GM13977 (cell line): ENCODE measurements around the gene IL1B.

Experiments used
- DNase-seq: peaks from one replicate; pipeline ENCODE4 v3.0.0; 2012; ENCODE audit warnings: low spot score
- in situ Hi-C: fragments of 300-500 bp; cut with MboI; formaldehyde crosslinking; loops from one replicate; pipeline ENCODE4 v1.12.0; 2022; ENCODE audit warnings: low sequenced_read_pairs, low pct_unique_long_range_greater_than_20kb, mixed read lengths, inconsistent platforms; ENCODE audit not compliant: unreplicated experiment
- TF ChIP-seq, protein P1 (sequence below): IDR thresholded peaks from 2 replicates; pipeline ENCODE4 v1.5.1; 2012; ENCODE audit warnings: mild to moderate bottlenecking, control low read depth; ENCODE audit not compliant: insufficient read depth; ENCODE audit errors: extremely low read depth, missing control alignments

IL1B gene

DNA sequence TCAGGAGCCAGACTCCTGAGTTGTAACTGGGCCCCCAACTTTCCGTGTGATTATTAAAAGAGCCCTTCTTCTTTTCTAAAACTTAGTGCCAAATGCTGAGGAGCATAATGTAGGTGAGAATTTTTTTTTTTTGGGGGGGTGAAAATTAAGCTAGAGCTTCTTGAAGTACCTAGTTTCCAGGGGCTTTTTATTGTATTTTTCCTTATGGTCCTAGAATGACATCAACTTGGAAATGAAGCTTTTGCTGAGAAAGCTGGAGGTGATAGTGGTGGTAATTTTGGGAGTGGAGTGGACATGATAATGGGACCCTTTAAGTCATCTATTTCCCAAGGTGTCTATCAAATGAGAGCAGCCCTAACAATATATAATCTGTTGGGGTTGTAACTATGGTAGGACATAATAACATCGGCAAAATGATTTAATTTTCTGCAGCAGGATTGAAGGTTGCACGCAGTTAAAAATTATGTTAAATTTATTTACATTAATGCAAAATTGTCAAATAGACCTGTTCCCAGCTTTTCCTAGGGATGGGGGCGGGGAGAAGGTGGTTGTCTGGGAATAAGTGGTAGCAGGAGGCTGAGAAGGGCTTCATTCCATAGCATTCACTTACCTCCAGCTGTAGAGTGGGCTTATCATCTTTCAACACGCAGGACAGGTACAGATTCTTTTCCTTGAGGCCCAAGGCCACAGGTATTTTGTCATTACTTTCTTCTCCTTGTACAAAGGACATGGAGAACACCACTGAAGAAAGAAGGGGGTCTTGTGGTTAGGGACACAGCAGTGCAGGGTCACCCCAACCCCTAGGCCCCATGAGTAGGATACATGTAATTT lies 5.7 kb downstream of the IL1B start:
- TF ChIP-seq, protein P1, sequence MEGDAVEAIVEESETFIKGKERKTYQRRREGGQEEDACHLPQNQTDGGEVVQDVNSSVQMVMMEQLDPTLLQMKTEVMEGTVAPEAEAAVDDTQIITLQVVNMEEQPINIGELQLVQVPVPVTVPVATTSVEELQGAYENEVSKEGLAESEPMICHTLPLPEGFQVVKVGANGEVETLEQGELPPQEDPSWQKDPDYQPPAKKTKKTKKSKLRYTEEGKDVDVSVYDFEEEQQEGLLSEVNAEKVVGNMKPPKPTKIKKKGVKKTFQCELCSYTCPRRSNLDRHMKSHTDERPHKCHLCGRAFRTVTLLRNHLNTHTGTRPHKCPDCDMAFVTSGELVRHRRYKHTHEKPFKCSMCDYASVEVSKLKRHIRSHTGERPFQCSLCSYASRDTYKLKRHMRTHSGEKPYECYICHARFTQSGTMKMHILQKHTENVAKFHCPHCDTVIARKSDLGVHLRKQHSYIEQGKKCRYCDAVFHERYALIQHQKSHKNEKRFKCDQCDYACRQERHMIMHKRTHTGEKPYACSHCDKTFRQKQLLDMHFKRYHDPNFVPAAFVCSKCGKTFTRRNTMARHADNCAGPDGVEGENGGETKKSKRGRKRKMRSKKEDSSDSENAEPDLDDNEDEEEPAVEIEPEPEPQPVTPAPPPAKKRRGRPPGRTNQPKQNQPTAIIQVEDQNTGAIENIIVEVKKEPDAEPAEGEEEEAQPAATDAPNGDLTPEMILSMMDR, result no peak
- in situ Hi-C loops, result no loop called here
- DNase-seq, result no peak

DNA sequence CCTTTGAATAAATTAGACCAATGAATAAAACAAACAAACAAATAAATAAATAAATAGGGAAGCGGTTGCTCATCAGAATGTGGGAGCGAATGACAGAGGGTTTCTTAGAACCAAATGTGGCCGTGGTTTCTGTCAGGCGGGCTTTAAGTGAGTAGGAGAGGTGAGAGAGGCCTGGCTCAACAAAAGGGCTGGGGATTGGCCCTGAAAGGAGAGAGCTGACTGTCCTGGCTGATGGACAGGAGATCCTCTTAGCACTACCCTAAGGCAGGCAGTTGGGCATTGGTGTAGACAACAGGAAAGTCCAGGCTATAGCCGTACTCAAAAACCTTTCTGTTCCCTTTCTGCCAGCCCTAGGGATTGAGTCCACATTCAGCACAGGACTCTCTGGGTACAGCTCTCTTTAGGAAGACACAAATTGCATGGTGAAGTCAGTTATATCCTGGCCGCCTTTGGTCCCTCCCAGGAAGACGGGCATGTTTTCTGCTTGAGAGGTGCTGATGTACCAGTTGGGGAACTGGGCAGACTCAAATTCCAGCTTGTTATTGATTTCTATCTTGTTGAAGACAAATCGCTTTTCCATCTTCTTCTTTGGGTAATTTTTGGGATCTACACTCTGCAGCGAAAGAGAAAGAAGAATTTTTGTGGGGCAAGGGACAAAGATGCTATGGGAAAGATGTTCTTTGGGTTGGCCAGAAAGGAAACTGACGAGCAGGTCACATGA lies 6.5 kb downstream of the IL1B start:
- TF ChIP-seq, protein P1, result no peak
- in situ Hi-C loops, result no loop called here
- no peak for DNase-seq

DNA sequence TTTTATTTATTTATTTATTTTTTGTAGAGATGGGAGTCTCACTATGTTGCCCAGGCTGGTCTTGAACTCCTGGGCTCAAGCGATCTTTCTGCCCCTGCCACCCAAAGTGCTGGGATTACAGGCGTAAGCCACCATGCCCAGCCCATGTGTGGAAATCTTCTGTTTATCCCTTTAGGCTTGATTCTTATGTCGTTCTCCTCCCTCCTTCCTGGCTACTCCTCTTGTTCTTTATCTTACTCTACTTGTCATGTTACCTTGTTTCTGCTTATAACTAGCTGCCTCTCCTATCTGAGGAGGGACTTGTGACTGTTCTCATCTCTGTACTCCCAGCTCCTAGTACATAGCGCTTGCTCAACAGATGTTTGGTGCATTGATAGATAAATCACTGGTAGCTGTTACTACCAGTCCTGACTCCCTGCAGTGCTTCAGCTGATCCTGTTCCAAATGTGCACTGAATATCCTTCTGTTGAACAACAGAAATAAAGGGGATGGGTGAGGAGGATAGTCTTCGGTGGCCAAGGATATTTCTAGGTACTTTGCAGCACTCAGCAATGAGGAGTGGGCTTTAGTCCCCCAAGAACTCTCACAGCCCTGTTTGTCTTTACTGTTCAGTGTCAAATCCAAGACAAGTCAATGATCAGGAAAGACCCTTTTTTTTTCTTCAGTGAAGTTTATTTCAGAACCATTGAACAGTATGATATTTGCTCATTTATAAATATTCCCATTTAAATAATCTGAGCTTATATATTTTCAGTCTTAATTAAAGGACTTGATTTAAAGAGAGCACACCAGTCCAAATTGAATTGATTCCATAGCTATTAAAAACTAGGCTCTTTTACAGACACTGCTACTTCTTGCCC lies 7.2 kb downstream of the IL1B start:
- in situ Hi-C loops, result no loop called here
- DNase-seq, result no peak
- TF ChIP-seq, protein P1, result no peak

DNA sequence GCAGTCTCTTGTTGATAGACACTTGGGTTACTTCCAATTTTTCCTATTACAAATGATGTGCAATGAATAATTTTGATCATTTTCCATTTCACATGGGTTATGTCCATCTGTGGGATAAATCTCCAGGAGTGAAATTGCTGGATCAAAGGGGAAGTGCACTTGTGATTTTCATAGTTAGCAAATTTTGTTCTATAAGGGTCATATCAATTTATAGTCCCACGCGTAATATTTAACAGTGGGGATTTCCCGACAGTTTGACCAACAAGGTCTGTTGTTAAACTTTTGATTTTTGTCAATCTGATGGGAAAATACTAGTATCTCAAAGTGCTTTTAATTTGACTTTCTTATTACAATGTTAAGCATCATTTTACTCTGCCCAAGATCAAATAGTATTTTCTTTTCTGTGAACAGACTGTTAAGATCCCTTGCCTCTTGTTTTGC lies 8.3 kb downstream of the IL1B start:
- DNase-seq, result no peak
- TF ChIP-seq, protein P1, result no peak
- in situ Hi-C loops, result no loop called here

DNA sequence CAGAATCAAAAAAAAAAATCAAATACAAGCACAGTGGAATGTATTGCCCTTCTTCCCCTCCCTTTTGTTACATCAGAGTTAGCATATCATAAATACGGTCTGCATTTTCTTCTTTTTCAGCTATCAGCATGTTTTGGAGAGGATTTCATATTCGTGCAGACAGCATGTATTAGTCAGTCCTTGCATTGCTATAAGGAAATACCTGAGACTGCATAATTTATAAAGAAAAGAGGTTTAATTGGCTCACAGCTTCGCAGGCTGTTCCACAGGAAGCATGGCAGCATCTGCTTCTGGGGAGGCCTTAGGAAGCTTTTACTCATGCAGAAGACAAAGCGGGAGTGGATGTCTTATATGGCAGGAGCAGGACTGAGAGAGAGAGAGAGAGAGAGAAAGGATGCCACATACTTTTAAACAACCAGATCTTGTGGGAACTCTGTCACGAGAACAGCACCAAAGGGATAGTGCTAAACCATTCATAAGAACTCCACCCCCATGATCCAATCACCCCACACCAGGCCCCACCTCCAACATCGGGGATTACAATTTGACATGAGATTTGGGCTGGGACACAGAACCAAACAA lies 8.9 kb downstream of the IL1B start:
- DNase-seq, result no peak
- TF ChIP-seq, protein P1, result no peak
- in situ Hi-C loops, result no loop called here

DNA sequence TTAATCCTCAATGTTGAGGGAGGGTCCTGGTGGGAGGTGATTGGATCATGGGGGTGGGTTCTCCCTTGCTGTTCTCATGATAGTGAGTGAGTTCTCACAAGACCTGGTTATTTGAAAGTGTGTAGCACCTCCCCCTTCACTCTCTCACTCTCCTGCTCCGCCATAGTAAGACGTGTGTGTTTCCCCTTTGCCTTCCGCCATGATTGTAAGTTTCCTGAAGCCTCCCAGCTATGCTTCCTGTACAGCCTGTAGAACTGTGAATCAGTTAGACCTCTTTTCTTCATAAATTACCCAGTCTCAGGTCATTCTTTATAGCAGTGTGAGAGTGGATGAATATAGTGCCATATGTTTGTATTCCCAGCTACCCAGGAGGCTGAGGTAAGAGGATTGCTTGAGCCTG lies 9.6 kb downstream of the IL1B start:
- in situ Hi-C loops, result no loop called here
- no peak for DNase-seq
- TF ChIP-seq, protein P1, result no peak
